Mesenchymal stem cell (in vitro differentiated cells and primary cell): Measurements from ENCODE around the gene BOD1. TPM values are rescaled to one million over a fixed set of nuclear protein-coding genes. Genes with fewer than 3 reads are reported as not detected.

Source experiments
- DNase-seq: peaks from one replicate; pipeline ENCODE4 v3.0.0-alpha.2; 2013
- H2AFZ ChIP-seq: one replicate; pipeline ENCODE4 v1.6.1; 2013; ENCODE audit warnings: low read depth, mild to moderate bottlenecking, control low read depth, inconsistent platforms, low read length, moderate library complexity
- H2AK5ac ChIP-seq: 2 replicates; pipeline ENCODE4 v1.6.1; 2013; ENCODE audit warnings: low read length, moderate library complexity, mild to moderate bottlenecking, inconsistent platforms; ENCODE audit not compliant: severe bottlenecking
- H2BK120ac ChIP-seq: one replicate; pipeline ENCODE4 v1.6.1; 2013; ENCODE audit warnings: low read depth, mild to moderate bottlenecking, inconsistent platforms, low read length, moderate library complexity
- H2BK12ac ChIP-seq, 2 experiments: one replicate each; pipeline ENCODE4 v1.6.1; 2013; ENCODE audit warnings: inconsistent platforms in 2 of 2, low read length in 2 of 2, mild to moderate bottlenecking in 2 of 2, moderate library complexity in 2 of 2, control low read depth in 1 of 2
- H2BK15ac ChIP-seq: one replicate; pipeline ENCODE4 v1.6.1; 2013; ENCODE audit warnings: mild to moderate bottlenecking, low read depth, inconsistent platforms; ENCODE audit not compliant: poor library complexity, severe bottlenecking
- H2BK5ac ChIP-seq: 2 replicates; pipeline ENCODE4 v1.6.1; 2013; ENCODE audit warnings: low read depth, mild to moderate bottlenecking, low read length, control low read depth, inconsistent platforms; ENCODE audit not compliant: poor library complexity, severe bottlenecking
- H3K14ac ChIP-seq, 2 experiments: one replicate each; pipeline ENCODE4 v1.6.1; 2013; ENCODE audit warnings: inconsistent platforms in 2 of 2, low read length in 2 of 2, control low read depth in 1 of 2, mild to moderate bottlenecking in 1 of 2, moderate library complexity in 1 of 2
- H3K18ac ChIP-seq, 2 experiments: one replicate each; pipeline ENCODE4 v1.6.1; 2013; ENCODE audit warnings: inconsistent platforms in 2 of 2, low read length in 2 of 2, control low read depth in 1 of 2, low read depth in 1 of 2, mild to moderate bottlenecking in 1 of 2
- H3K23ac ChIP-seq, 2 experiments: one replicate each; pipeline ENCODE4 v1.6.1; 2013; ENCODE audit warnings: inconsistent platforms in 2 of 2, low read length in 2 of 2, mild to moderate bottlenecking in 2 of 2, moderate library complexity in 2 of 2, control low read depth in 1 of 2
- H3K27ac ChIP-seq: 2 replicates; pipeline ENCODE4 v1.5.1; 2013; ENCODE audit warnings: mild to moderate bottlenecking, moderate library complexity, low read length, control low read depth, inconsistent platforms; ENCODE audit not compliant: poor library complexity, severe bottlenecking
- H3K27me3 ChIP-seq, 2 experiments: 2 replicates each; pipeline versions ENCODE4 v1.6.1 to v1.7.0; 2013; ENCODE audit warnings: low read length in 2 of 2, mild to moderate bottlenecking in 2 of 2, moderate library complexity in 2 of 2, control low read depth in 1 of 2, inconsistent platforms in 1 of 2; ENCODE audit not compliant: control insufficient read depth in 1 of 2, insufficient read depth in 1 of 2
- H3K36me3 ChIP-seq, 2 experiments: 2 replicates each; pipeline versions ENCODE4 v1.6.1 to v1.7.0; 2013; ENCODE audit warnings: low read length in 2 of 2, control low read depth in 1 of 2, inconsistent platforms in 1 of 2, low read depth in 1 of 2, mild to moderate bottlenecking in 1 of 2; ENCODE audit not compliant: insufficient read depth in 2 of 2, control insufficient read depth in 1 of 2
- H3K4ac ChIP-seq, 2 experiments: one replicate each; pipeline ENCODE4 v1.6.1; 2013; ENCODE audit warnings: inconsistent platforms in 2 of 2, low read length in 2 of 2, mild to moderate bottlenecking in 2 of 2, moderate library complexity in 2 of 2, control low read depth in 1 of 2, low read depth in 1 of 2
- H3K4me1 ChIP-seq: 2 replicates; pipeline ENCODE4 v1.6.1; 2013; ENCODE audit warnings: low read depth, low read length, control low read depth; ENCODE audit not compliant: control insufficient read depth, insufficient read depth
- H3K4me2 ChIP-seq: 2 replicates; pipeline ENCODE4 v1.6.1; 2013; ENCODE audit warnings: low read length, mild to moderate bottlenecking, inconsistent platforms; ENCODE audit not compliant: poor library complexity, severe bottlenecking
- H3K4me3 ChIP-seq, 2 experiments: 2 replicates each; pipeline versions ENCODE4 v1.5.1 to v1.7.0; 2013; ENCODE audit warnings: low read length in 2 of 2, mild to moderate bottlenecking in 2 of 2, control low read depth in 1 of 2, low read depth in 1 of 2; ENCODE audit not compliant: insufficient read depth in 1 of 2
- H3K79me1 ChIP-seq: replicated peaks from 2 replicates; pipeline ENCODE4 v1.6.1; 2013; ENCODE audit warnings: mild to moderate bottlenecking, control low read depth, low read length, inconsistent platforms; ENCODE audit not compliant: poor library complexity, severe bottlenecking
- H3K9ac ChIP-seq: 2 replicates; pipeline ENCODE4 v1.7.0; 2013; ENCODE audit warnings: mild to moderate bottlenecking, low read length, moderate library complexity
- H3K9me3 ChIP-seq: 2 replicates; pipeline ENCODE4 v1.7.0; 2013; ENCODE audit warnings: mild to moderate bottlenecking, low read length; ENCODE audit not compliant: control insufficient read depth
- H4K8ac ChIP-seq: one replicate; pipeline ENCODE4 v1.6.1; 2013; ENCODE audit warnings: inconsistent platforms, mild to moderate bottlenecking, low read length, moderate library complexity
- H4K91ac ChIP-seq: one replicate; pipeline ENCODE4 v1.6.1; 2013; ENCODE audit warnings: mild to moderate bottlenecking, low read length, inconsistent platforms
- WGBS: methylation state at CpG from one replicate; pipeline ENCODE4 v1.1.7; 2013; ENCODE audit warnings: mixed read lengths; 5-methylcytosine and 5-hydroxymethylcytosine counted together
- polyA plus RNA-seq, 2 experiments: library from polyadenylated mRNA; stranded (reverse); fragments of 200-250 nt; gene quantifications; one replicate each; pipeline ENCODE4 v1.2.3, GENCODE V29; 2013

BOD1 gene
- 79.3 TPM for polyA plus RNA-seq (2013, experiment 1 of 2)
- polyA plus RNA-seq (2013, experiment 2 of 2) = 84.2 TPM

GRCh38 chr5:173616577-173617118, at the start of gene BOD1:
BOD1 (minus strand) TSS chr5:173616650; CDS start chr5:173616436, 214 bp downstream.
- Histone ChIP-seq H3K4me1 (peaks cover 10% of the 10 kb centered on the region), H2BK15ac (peak within 1 kb of the TSS; percentile 73), H2BK12ac (peak within 1 kb of the TSS in 1 of 2 experiments; percentile 42), H3K4ac (peak within 1 kb of the TSS; percentile 79 to 98), H3K27me3 (no peaks in the 10 kb centered on the region), H2AK5ac (no peak within 1 kb of the TSS), H3K9me3 (no peaks in the 10 kb centered on the region), H3K18ac (peak within 1 kb of the TSS; percentile 94 to 97), H3K9ac (peak within 1 kb of the TSS; percentile 93), H2BK5ac (no peak within 1 kb of the TSS), H3K23ac (peak within 1 kb of the TSS in 1 of 2 experiments; percentile 96), H3K27ac (peak within 1 kb of the TSS; percentile 64), H2AFZ (peak within 1 kb of the TSS; percentile 90), H3K4me2 (peak within 1 kb of the TSS; percentile 69), H4K8ac (peak within 1 kb of the TSS; percentile 41), H4K91ac (peak within 1 kb of the TSS; percentile 81), H2BK120ac (no peak within 1 kb of the TSS), H3K79me1 (peaks cover 4% of the 10 kb centered on the region), H3K36me3 (peaks cover 3 to 24% of the 10 kb centered on the region in 2 experiments), H3K4me3 (peak within 1 kb of the TSS; percentile 85 to 93), H3K14ac (peak within 1 kb of the TSS in 1 of 2 experiments; percentile 97)
- DNase-seq = peak; percentile 99
- 13% methylated on average over 28 of the region's 37 CpGs for WGBS

GRCh38 chr5:173665326-173665725, 48.9 kb upstream of the BOD1 start:
- Histone ChIP-seq H3K36me3 (no peaks in the 10 kb centered on the region), H4K91ac (peak overlapping the region; percentile 18), H3K79me1 (no peaks in the 10 kb centered on the region), H2BK12ac (no peak overlapping the region), H3K23ac (no peak overlapping the region), H2AK5ac (no peak overlapping the region), H2BK15ac (peak overlapping the region; percentile 31), H4K8ac (no peak overlapping the region), H3K4me2 (no peak overlapping the region), H2BK120ac (no peak overlapping the region), H2AFZ (no peak overlapping the region), H3K14ac (no peak overlapping the region), H3K4me3 (no peak overlapping the region), H3K4me1 (no peaks in the 10 kb centered on the region), H3K27me3 (peaks cover 0 to 20% of the 10 kb centered on the region in 2 experiments), H2BK5ac (no peak overlapping the region), H3K9ac (no peak overlapping the region), H3K27ac (no peak overlapping the region), H3K4ac (no peak overlapping the region), H3K18ac (no peak overlapping the region), H3K9me3 (peaks cover 6% of the 10 kb centered on the region)
- DNase-seq = no peak
- WGBS = 87% methylated on average over 4 of the region's 4 CpGs

- Histone ChIP-seq H3K4me1 (no peaks in the 10 kb centered on the region), H3K27ac (no peak overlapping the region), H3K4ac (no peak overlapping the region), H2BK5ac (no peak overlapping the region), H3K23ac (no peak overlapping the region), H4K8ac (peak overlapping the region; percentile 16), H3K79me1 (no peaks in the 10 kb centered on the region), H2AFZ (no peak overlapping the region), H2BK120ac (no peak overlapping the region), H3K18ac (peak overlapping the region in 1 of 2 experiments; percentile 46), H2BK12ac (peak overlapping the region in 1 of 2 experiments; percentile 37), H2BK15ac (no peak overlapping the region), H4K91ac (no peak overlapping the region), H3K36me3 (no peaks in the 10 kb centered on the region), H3K9me3 (peaks cover 11% of the 10 kb centered on the region), H3K27me3 (peaks cover 0 to 20% of the 10 kb centered on the region in 2 experiments), H2AK5ac (no peak overlapping the region), H3K9ac (no peak overlapping the region), H3K4me2 (no peak overlapping the region), H3K14ac (no peak overlapping the region), H3K4me3 (no peak overlapping the region)
- 24% methylated on average over 4 of the region's 6 CpGs for WGBS
- peak; percentile 36 for DNase-seq
Measured at GRCh38 chr5:173664154-173664526, 47.7 kb upstream of the BOD1 start.

GRCh38 chr5:173663352-173664153, 47.1 kb upstream of the BOD1 start:
- Histone ChIP-seq H2AK5ac (no peak overlapping the region), H2AFZ (no peak overlapping the region), H3K27ac (no peak overlapping the region), H3K4ac (no peak overlapping the region), H3K27me3 (peaks cover 0 to 25% of the 10 kb centered on the region in 2 experiments), H3K14ac (no peak overlapping the region), H3K9ac (no peak overlapping the region), H3K4me3 (no peak overlapping the region), H2BK5ac (no peak overlapping the region), H3K9me3 (peaks cover 7% of the 10 kb centered on the region), H3K4me2 (no peak overlapping the region), H2BK12ac (no peak overlapping the region), H3K36me3 (no peaks in the 10 kb centered on the region), H3K23ac (no peak overlapping the region), H3K18ac (no peak overlapping the region), H2BK15ac (no peak overlapping the region), H4K8ac (peak overlapping the region; percentile 16), H4K91ac (no peak overlapping the region), H3K79me1 (no peaks in the 10 kb centered on the region), H3K4me1 (no peaks in the 10 kb centered on the region), H2BK120ac (no peak overlapping the region)
- WGBS = 90% methylated on average over 13 of the region's 13 CpGs
- no peak for DNase-seq
